HG03039 (cell line): ENCODE results near the gene MYT1.

Source experiments
- ATAC-seq: cut with Tn5 transposase; IDR thresholded peaks from one replicate; pipeline ENCODE4 v1.9.1; 2021; ENCODE audit warnings: mild to moderate bottlenecking, moderate library complexity; ENCODE audit not compliant: unreplicated experiment

MYT1 gene

DNA sequence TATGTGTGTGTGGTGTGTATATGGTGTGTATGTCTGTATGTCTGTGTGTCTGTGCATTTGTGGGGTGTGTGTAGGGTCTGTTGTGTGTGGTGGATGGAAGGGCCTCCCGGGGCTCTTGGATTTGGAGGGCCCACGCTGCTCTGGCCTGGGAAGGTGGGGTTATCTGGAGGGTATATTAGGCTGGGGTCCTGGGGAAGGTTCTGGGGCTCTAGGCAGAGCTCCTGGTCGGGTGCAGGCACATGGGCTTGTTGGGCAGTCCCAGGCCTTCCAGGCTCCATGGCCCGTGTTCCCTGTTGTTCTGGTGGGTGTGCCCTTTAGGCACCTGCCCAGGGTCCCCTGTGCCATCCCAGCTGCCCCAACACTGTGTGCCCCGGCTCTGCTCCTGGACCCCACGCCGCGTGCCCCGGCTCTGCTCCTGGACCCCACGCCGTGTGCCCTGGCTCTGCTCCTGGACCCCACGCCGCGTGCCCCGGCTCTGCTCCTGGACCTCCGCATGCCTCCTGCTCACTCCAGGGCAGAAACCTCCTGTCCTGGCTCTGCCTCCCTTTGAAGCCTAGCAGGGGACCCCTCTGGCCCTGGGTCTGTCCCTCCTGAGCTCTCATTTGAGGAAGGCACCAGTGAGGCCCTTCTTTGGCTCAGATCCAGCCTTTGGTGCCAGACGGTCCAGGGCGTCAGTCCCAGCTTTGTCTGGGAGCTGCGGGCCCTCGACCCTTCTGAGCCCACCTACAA, 10.2 kb upstream of the MYT1 start:
- no peak for ATAC-seq

DNA sequence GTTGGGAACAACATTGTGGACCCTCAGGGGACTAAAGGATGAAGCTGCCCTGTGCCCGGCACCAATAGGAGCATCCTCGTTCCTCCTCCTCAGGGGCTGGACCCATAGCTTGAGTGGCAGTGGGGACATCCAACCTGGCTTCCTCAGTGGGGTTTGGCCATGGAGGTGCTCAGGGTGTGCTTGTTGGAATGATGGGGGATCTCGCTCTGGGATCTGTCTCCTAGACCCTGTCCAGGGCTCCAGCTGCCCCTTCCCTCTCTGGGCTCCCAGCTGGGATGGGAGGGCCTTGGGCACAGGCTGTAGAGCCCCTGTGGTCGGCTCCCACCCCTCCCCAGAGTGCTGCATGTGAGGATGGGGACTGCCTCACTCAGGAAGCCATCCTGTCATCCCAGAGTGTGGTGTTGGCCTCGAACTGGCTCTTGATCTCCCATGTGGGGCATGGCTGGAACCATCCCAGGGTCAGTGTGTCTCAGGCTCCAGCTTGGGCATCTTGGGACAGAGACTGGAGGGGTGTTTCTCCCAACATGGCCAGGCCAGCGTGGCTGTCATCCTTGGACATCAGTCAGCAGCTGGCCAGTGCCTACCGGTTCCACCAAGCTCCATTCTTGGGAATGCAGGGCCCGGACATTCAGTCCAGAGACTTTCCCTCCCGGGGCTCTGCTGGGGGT, 9.5 kb upstream of the MYT1 start:
- ATAC-seq: no peak

DNA sequence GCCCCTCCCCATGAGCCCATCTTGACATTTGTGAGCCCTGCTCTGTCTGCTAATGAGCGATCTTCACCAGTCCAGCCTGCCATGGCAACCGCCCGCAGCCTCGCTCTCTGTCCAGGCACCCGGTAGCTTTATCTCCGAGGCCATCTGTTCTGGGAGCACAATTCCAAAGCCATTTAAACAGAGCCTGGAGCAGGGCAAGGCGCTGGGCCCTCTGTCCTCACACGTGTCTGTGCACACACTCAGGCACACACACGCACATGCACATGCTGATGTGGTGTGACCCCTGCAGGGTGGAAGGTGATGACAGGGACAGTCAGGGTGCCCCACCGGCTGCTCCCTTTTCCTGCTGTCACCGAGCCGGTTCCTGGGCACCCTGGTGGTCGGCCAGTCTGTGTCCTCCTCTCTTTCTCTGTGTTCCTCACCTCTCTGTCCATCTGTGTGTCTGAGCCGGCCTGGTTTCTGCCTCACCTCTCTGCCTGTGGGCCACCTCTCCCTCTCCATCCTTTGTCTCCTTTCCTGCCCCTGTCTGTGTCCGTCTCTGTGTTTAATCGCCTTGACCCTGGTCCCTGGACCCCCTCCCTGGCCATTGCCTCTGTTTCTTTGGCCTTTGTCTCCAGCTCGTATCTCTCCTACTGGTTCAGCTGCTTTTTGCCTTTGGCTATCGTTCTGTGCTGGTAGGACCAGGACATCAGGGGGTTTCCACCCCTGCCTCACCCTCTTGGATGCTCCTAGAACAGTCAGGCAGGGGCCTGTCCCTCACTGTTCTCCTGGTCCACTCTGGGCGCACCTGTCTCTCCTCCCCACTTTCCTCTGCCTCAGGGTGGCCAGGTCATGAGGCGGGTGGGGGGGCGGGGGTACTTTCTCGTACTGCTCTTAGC, 8.8 kb upstream of the MYT1 start:
- ATAC-seq: no peak

DNA sequence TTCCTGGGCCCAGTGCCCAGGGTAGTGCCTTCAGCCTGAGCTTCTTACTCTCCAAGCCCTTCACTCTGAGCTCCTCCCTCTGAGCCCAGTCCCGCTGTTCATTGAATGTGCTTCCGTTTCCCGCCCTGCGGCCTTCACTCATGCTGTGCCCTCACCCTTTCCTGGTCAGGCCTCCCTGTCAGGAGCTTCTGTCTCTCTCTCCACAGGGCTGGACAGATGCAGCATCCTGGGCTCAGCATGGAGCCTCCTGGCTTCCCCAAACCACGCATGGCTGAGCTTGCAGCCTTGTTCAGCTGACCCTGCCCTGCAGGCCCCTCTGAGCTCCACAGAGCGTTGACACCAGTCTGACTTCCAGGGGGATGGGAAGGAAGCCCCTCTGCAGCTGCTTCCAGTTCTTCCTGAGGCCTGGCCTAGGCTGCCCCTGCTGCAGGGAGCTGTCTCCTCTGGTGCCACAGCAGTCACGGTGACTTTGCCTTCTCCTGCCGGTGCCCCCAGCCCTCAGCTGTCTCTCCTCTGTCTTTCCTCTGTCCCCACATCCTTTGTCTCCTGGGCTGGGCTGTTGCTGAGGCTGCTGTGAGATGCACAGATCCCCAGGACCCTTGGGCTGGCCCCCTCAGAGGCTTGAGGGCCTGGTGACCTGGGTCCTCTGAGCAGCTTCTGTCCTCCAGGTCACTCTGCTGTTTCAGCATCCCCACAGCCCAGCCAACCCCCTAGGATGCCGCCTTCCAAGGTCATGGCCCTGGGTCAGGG, 7.9 kb upstream of the MYT1 start:
- no peak for ATAC-seq

DNA sequence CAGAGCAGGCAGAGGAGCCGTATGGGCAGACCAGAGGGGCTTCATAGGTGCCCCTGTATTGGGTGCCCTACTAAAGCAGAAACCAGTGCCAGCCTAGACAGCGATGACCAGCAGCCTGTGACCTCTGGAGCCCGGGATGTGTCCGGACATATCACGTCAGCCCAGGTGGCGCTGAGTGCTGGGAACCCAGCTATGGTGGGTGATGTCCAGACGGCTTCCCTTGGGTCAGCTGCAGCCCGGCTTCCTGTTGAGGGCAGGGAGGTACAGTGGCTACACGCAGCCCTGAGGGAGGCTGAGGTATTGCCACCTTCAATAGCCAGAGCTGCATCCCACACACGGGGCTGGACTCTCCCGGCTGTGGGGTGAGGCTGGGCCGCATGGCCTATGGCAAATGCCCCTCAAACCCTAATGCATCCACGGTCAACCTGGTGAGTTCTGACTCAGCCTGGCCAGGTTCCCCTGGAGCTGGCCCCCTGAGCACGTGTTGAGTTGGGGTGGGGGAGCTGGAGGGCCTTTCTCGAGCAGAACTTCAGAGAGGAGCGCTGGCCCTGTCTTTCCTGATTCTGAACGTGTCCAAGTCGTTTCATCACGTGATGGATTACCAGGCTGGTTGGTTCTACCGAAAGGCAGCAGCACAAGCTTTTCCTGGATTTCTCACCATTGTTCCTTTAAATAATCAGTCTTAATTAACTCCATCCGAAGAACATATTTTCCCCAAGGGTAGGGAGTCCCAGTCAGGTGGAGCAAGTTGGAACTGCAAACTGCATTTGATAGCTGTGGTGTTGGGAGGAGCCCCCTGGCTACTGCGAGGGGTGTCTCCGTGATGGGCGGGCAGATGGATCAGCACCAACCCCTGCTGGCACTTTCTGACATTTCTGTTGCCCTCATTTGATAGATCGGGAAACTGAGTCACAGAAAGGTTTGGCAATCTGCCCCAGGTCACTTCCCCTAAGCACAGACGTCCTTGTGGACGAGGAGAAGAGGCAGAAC, 7.1 kb upstream of the MYT1 start:
- no peak for ATAC-seq

DNA sequence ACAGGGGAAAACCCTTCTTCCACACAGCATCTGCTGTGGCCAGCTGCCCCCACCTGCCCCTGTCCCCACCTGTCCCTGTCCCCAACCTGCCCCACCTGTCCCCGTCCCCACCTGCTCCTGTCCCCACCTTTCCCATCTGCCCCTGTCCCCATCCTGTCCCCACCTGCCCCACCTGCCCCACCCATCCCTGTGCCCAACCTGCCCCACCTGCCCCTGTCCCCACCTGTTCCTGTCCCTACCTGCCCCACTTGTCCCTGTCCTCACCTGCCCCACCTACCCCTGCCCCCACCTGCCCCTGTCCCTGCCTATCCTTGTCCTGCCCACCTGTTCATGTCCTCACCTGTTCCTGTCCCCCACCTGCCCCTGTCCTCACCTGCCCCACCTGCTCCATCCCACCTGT, 6.4 kb upstream of the MYT1 start:
- no peak for ATAC-seq

DNA sequence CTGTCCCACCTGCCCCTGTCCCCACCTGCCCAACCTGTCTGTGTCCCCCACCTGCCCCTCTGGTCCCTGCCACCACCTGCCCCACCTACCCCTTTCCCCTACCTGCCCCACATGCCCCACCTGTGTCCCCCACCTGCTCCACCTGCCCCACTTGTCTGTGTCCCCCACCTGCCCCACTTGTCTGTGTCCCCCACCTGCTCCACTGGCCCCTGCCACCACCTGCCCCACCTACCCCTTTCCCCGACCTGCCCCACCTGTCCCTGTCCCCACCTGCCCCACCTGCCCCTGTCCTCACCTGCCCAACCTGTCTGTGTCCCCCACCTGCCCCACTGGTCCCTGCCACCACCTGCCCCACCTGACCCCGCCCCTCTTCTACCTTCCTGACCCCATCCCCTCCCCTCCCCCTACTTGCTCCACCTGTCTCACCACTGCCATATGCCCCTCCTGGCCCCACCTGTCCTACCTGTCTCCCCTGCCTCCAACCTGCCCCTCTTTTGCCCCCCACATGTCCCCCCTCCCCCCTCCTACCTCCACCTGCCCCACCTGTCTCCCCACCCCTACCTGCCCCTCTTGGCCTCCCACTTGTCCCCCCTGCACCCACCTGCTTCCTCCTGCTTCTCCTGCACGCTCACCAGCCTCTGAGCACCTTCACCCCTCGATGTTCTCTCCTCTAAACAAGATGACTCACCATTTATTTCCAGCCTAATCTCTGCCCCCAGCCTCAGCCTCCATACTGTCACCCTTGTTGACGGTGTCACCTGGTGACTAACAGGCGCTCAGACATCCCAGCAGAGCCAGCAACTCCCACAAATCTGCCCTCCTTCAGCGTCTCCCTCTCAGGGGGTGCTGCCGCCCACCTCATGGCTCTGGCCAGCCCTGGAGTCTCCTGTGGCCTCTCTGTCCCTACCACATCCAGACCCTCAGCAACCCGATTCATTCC, 5.6 kb upstream of the MYT1 start:
- ATAC-seq: no peak

DNA sequence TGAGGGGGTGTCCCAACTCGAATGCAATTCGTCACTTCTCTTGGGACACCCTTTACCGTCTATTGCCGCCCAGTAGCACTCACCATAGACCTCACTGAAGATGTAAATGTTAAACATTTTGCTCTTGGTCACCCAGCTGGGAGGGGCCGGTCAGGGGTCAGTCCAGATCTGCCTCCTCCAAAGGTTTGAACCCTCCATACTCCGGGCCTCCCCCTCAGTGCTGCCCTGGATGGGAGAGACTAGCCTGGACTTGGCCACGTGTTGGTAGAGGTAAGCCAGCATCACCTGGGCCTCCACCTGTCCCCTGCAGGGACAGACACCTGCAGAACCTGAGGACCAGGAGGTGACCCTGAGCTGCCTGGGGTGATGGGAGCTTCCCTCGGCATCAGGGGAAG, 5.0 kb upstream of the MYT1 start:
- no peak for ATAC-seq

DNA sequence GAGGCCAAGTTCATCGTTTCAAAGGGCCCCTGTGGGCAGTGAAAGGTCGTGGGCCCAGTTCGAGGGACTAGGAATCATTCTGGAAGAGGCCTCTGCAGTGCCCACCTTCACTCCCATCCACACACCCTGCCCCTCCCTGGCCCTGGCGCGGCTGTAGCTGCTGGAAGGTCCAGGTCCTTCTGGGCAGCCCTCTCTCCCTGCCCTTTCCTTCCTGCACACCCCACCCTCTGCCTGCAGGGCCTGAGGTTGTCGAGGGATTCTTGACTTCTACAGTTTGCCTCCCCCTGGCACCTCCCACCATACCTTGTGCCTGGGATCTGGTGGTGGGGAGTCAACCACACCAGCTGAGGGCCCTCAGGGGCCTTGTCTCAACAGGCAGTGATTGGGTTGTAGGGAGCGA, 4.5 kb upstream of the MYT1 start:
- no peak for ATAC-seq

DNA sequence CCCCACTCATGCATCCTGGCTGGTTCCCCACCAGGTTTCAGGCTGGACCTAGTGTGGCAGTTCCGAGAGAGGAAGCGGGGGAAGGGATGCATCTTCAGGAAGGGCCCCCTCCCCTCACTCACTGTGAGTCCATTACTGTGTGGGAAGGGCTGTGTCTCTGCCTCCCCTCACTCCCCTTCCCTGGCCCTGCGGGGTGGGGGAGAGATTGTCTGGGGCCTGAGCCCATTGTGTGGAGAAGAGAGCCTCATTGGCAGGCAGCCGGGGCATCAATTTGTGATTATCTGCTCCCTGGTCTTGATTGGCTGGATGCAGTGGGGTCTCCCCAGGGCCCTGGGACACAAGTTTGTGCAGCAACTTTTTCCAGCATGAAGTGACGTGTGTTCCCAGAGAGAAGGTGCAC, 4.1 kb upstream of the MYT1 start:
- ATAC-seq: no peak

DNA sequence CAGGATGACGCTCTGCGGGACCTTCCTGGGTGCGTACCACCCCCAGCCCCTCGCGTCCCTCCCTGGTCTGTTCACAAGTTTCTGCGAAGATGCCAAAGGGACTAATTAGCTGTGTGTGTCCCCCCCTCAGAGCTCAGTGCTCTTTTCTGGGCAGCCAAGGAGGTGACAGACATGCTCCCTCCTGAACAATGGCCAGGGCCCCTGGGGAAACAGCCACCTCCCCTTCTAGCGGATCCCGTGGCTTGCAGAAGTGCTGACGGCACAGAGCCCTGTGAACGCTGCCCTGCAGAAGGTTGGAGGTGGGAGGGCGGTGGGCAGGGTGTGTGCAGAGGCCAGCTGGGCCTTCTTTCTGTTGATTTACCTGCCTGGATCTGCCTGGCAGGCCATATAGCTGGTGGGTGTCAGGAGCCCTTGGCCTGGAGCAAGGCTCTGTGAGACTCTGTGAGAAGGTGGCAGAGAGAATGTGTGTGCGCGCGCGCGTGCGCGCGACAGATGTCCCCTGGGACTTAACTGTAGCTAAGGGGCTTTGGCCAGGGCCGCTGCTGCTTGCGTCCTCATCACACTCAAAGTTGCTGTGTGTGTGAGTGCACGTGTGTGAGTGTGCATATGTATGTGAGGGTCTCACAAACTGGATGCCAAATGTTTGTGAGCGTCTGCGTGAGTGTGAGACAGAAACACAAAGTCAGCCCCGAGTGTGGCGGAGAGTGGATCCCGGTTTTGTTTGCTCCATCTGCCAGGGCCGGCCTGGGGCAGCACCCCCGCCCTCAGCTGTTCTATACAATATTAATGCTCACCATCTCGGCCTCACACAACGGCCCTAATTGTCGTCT, 3.5 kb upstream of the MYT1 start:
- no peak for ATAC-seq

DNA sequence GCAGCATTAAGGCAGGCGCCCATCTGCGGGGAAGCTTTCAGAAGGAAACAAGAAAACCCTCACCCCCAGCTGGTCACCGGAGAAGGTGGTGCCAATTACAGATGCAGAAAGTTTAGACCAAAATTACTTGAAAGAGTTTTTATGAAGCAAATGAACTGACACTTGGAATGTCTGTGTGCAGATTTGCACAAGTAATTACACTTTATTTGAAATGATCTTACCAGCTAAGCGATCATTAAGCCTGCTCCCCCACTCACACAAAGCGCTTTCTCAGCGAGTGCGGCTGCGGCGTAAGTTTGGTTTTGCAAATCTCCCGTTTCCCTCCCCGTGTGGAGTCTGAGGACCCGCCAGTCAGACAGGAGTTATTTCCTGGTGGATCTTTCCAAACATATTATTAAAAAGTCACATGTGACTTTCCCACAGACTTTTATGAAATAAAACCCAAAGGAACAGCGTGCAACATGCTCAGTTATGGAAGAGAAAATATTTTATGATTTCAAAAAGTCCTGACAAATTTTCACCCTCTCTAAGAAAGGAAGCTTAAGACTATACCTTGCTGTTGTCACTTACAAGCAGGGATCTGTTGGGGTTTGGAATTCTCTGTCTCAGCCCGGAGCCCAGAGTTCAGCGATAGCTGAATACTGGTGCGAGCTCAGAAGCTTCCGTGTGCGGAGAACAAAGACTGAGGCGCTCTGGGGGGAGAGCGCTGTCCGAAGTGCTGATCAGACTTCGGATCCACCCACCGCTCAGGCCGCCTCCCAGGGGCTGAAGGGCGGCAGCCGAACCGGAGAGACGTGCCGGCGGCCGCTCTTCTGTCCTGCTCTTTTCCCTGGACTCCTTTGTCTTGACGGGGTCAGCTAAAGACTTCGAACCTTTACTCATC, 2.7 kb upstream of the MYT1 start:
- no peak for ATAC-seq

DNA sequence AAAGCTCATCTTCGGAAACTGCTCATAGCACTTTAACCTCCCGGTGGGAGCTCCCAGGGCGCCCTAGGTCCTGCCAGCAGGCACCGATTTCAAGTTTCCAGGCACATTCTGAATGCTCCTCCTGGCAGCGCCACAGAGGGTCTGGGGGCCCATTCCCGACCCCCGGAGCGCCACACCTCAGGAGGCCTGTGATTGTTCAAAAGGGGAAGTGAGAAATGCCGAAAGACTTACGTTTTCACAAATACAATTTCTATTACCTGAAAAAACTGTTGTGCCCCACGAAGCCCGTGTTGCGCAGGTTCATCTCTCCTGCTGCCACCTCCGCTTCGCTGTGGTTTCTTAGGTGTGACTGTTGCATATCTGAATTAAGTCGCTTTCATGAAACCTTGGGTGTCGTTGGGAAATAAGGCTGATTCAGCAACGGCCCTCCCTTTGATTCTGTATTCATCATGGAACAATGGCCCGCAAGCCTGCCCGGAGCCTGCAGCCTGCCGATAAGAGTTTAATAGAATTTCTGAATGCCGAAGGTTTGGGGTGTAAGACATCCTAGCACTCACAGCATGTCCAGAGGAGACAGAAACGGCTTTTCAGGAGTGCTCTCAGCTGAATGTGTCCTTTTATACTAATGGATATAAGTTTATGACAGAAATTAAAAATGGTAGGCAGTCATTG, 1.9 kb upstream of the MYT1 start:
- ATAC-seq: no peak

DNA sequence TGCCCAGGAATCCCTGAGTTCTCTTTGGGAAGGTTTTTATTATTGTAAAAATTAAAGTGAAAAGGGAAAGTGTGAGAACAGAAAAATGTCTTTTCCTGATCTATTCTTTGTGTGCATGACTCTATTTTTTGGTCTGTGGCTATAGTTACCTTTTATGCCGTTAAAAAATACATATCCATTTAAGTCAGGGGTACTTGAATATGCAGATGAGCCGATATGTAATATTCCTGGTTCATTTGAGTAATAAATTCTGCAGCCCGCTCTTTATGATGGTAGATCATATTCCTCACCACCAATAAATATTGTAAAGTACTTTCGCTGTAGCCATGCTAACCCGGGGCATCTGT, 503 bp upstream of the MYT1 start:
- no peak for ATAC-seq

DNA sequence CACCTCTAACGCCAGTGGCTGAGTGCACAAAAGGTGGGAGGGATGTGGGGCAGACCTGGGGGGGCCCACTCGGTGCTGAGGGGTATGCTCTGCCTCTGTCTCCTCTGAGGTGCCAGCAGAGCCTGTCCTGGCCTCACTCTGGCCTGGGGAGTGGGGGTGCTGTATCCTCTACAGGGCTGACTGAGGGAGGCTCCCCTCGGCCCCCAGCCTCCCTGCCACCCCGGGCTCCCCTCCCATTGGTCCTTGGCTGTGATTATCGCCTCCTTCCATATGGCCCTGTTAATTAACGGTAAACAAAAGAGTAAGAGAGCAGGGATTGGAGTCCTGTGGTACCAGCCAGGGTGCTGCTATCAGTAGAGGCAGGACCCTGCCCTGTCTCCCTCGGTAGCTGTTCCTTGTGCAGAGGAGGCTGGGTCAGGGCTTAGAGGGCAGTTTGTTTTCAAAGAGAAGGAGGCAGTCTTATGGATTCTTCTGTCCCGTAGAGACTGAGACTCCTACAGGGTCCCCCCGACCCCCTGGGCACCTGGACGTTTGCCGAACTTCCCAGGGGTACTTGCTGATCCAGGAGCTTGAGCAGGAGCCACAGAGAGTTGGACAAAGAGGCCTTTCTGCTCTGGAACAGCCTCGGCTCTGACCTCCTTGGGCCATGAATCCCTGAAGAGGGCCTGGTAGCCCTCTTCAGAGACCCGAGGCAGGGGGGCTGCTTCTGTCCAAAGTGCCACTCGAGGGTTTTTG, 1.8 kb downstream of the MYT1 start:
- ATAC-seq: no peak
